ENCODE measurements around the gene FABP2.

DNA sequence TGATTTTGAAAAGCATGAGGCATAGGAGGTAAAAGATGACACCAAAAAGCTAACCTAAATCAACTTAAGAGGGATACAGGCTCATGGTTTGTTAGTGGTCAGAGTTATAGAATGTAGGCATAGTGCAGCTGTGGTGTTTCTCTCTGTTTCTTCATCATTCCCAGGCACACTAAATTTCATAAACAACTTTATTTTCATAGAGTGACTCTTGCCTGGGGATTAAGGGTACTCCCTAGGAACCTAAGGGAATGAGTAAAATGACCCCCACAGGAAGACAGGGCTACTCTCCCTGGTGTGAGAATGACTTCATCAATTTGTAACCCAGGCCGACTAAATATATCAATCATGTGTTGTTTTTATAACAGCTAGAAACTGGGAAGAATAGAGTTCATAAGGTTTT lies 11.1 kb downstream of the FABP2 start:
- TF ChIP-seq CTCF (IDR thresholded peaks at IDR 0.05; ENCODE audit: insufficient read depth, low read length, poor library complexity, severe bottlenecking) (no peak), EZH2phosphoT487 (conservative IDR thresholded peaks at IDR 0.05; ENCODE audit: low read length) (no peak)
